NCI-H510A treated with DMSO at 0.1 percent for 48 hours (cell line): Measurements from ENCODE around the gene CILP2.

Experiments
- DNase-seq: peaks from one replicate; lab custom pipeline; 2025; lab: John Stamatoyannopoulos, UW

CILP2 gene

DNA sequence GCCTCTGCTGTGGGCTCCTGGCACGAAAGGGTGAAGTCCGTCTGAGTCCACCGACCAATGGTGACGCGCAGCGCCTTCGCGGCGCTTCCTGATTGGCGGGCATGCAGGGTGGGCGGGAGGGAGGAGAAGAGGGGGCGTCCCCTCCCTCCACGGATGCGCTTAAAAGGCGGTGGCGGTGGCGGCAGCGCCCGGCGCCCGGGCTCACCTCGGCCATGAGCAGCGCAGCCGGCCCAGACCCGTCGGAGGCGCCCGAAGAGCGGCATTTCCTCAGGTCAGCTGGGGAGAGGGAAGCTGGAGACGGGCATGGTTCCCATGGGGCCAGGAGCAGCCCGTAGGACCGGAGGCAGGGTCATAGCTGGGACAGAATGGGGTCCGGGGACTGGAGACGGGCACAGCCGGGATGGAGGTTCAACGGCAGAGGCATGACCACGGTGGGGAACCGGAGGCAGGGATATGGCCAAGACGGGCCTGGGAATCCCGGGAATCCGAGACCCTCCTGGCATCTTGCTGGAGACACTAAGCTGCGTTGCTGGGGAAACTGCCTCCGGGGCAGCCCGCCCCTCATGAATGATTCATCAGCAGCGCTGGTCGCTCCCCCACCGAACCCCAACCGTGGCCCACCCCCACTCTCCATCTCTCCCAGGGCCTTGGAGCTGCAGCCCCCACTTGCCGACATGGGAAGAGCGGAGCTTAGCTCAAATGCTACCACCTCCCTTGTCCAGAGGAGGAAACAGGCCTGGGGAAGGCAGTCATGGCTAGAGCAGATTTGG is 9.2 kb upstream of the CILP2 start, which contains the start of gene YJEFN3:
YJEFN3 (plus strand) TSS at position 191 of the 770 bp plus-strand sequence; CDS start at position 213, 22 bp downstream.
- no peak for DNase-seq

DNA sequence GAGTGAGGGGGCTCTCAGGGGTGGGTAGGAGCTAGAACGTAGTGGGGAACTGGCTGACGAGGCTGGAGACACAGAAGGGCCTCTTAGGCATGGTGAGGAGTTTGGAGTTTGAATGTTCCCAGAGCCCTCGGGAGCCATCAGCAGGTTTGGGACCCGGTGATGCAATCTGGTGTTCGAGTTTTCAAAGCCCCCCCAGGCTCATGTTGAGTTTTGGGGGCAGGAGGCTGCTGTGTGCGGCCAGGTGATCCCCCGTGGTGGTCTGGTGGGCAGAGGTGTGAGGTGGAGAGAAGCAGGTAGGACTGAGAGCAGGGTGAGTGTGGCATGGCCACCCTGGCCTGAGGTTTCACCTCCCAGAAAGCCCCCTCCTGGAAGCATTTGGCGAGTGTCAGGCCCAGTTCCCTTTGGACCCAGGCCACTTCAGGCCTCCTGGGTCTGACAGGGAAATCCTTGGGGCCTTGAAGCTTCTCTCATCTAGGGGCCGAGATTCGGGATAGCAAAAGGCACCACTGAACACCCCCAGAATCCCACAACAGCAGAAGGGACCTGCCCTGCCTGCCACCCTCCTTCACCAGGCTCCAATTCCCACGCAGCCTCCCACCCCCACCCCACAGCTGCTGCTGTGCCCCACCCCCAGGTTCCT is 8.2 kb upstream of the CILP2 start:
- DNase-seq, result no peak

DNA sequence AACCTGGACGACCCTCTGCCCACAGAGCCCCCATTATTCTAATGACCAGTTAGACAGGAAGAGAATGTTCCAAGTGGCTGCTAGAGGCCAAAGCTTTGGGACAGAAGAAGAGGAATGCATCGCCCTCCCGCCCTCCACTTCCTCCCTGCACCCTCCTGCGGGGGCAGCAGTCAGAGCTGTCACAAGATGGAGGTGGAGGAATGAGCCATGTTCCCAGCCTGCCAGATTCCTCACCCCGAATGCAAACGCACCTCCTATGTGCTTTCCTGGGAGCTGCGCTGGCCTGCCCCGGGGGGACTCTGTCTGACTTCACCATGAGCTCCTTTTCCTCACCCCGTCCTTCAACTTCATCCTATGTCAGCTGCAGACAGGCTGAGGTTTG is 7.7 kb upstream of the CILP2 start:
- DNase-seq, result no peak

- DNase-seq, result no peak
Measured at GRCh38 chr19:19530889-19531288, 7.2 kb upstream of the CILP2 start.

- peak; percentile 55 for DNase-seq
Measured at GRCh38 chr19:19531951-19532805, 5.9 kb upstream of the CILP2 start.

DNA sequence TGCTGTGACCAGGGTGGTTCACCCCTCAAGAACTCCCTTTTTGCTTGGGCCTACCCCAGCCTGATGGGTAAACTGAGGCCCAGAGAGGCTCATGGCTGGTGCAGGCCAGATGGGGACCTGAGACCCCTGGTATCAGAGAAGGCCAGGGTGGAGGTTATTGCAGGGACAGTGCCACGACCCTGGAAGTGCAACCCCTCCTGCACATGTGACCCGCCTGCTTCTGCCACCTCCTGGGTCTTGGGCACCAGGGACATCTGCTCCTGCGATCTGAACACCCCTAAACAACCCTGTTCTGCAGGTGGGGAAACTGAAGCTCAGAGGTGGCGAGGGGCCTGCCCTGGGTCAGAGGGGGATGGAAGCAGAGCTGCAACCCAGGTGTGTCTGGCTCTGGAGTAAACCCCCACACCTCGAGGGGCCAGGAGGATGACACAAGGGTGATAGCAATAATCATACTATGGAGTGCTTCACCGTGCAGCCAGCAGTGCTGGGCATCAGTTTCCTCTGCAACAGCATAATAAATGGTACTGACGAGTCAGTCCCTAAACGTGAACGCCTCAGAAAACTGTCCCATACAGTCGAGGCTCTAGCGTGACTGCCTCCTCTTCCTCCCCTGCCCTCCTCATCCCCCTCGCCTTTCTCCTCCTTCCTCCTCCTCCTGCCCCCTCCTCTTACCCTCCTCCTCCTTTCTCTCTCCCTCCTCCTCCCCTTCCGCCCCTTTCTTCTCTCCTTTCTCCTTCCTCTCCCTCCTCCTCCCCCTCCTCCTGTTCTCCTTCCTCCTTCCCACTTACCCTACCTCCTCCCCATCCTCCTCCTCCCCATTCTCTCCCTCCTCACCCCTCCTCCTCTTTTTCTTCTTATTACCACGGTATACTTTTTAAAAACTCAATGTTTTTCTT is 5.0 kb upstream of the CILP2 start:
- DNase-seq, result no peak

DNA sequence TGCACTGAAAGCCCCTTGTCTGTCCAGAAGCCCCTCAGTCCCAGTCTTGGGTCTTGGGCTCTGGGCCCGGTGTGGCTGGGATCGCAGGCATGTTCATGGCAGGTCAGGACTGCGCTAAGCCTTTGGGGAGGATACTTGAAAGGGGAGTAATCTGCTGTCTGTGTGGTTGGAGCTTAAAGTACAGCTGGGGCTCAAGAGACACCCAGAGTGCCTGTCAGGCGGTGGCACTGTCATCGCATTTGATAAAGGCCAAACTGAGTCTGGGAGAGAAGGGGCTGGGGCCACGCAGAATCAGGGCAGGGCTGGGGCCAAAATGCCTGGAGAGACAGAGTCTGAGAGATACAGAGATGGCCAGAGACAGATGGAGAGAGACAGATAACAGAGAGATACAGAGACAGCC is 4.2 kb upstream of the CILP2 start:
- no peak for DNase-seq

GRCh38 chr19:19534556-19535265 is 3.4 kb upstream of the CILP2 start:
- no peak for DNase-seq

DNA sequence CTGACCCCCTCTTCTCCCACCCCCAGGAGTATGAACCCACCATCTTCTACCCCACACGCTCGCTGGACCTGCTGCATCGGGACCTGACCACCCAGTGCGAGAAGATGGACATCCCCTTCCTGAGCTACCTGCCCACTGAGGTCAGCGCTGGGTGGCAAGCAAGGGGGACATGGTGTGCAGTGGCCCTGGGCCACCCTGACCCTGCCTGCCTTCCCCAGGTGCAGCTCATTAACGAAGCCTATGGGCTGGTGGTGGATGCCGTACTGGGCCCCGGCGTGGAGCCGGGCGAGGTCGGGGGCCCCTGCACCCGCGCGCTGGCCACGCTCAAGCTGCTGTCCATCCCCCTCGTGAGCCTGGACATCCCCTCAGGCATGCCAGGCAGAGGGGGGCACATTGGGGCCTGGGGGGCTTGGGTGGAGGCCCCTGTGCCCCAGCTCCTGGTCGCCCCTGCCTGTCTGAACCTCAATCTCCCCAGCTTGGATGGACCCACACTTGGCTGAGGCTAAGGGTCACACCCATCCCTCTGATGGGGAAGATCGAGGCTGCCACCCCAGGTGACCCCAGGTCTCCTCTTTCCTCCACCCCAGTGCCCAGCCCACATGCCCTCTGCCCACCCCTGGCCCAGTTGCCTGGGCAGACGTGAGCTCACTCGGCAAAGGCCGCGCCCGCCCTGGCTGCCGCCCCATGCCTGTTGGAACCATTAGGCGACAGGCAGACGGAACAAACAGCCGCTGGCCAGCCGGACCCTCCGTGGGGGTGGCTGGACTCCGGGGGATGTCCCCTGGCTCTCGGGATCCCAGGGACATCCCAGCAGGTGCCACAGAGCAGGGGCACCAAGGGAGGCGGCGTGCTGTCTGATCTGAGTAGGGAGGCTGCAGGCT is 2.5 kb upstream of the CILP2 start:
- DNase-seq, result no peak

- DNase-seq, result no peak
Measured at GRCh38 chr19:19537075-19538048, 703 bp upstream of the CILP2 start.

DNA sequence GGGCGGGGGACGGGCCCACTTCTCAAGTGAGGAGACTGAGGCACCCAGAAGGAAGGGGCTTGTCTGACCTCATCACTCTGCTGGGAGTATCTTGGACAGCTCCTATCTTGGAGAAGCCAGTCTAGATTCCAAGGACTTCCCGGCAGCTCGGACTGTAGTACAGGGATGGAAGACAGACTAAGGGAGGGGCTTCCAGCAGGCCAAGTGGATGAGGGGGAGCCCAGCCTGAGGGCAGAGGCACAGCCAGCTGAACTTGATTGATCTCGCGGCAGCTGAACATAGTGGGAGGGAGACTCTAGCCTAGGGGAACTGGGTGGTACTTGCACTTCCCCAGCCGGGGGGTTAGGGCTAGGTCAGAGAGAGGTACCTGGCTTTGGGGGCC is 711 bp downstream of the CILP2 start:
- no peak for DNase-seq

- no peak for DNase-seq
Measured at GRCh38 chr19:19539698-19540063, 1.6 kb downstream of the CILP2 start.

DNA sequence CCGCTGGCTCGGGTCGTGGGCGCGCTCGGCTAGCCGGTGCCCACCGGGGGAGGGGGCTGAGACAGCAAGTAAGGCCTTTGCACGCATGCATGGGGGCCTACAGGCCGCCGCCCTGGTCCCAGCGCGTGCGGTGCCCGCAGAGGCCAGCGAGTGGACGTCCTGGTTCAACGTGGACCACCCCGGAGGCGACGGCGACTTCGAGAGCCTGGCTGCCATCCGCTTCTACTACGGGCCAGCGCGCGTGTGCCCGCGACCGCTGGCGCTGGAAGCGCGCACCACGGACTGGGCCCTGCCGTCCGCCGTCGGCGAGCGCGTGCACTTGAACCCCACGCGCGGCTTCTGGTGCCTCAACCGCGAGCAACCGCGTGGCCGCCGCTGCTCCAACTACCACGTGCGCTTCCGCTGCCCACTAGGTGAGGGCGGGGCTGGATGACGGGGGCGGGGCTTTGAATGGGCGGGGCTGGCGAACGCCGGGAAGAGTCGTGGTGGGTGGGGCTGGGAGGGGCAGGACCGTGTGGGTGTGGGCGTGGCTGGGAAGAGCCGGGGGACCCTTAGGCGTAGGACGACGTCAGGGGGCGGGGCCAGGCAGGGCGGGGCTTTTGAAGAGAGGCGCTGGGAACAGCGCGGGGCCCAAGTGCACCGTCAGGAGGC is 2.1 kb downstream of the CILP2 start:
- DNase-seq, result no peak

DNA sequence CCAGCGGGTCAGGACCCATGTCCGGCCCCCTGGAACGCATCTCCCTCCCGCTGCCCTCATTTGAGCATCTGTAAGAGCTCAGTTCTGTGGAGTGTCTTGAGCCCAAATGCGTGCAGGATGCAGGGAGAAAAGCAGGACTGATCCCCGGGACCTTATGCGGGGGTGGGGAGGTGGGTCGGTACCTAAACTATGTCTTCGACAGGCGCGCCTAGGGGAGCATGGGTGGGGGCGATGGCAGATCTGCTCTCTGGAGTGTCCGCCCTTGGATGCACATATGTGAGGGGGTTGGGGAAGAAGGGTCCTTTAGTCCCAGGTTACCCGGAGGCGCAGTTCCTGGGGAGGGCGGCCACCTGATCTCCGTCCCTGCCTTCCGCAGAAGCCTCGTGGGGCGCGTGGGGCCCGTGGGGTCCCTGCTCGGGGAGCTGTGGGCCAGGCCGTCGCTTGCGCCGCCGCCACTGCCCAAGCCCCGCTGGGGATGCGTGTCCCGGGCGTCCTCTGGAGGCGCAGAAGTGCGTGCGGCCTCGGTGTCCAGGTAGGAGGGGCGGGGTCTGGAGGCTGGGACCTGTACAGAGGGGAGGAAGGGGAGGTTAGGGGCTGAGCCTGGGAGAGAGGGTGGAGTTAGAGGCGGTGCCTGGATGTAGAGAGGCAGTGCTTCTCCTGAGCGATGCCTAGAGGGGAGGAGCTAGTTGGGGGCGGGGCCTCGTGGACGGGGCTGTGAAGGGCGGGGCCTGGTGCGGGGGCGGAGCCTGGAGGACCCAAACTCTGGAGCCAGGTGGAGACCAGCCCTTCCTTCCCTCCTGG is 2.9 kb downstream of the CILP2 start:
- no peak for DNase-seq

- no peak for DNase-seq
Measured at GRCh38 chr19:19541616-19542015, 3.6 kb downstream of the CILP2 start.

- DNase-seq, result no peak
Measured at GRCh38 chr19:19542507-19542906, 4.4 kb downstream of the CILP2 start.

DNA sequence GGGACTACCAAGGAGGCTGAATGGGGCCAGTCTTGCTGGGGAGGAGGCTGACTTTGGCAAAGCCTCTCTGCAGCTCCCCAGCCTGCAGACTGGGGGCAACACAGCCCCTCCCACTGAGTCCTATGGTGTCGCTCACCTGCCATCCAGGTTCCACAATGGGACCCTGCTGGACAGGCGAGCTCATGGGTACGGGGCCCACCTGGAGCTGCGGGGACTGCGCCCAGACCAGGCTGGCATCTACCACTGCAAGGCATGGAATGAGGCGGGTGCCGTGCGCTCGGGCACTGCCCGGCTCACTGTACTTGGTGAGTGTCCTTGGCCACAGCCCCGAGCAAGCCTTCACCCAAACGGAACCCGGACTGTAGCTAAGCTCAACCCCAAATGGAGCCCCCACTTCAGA is 5.0 kb downstream of the CILP2 start:
- DNase-seq, result no peak

GRCh38 chr19:19543640-19544039 is 5.6 kb downstream of the CILP2 start:
- no peak for DNase-seq
